Left ventricle myocardium inferior (tissue), 1 donor: ENCODE results near the gene TRIP10. TPM values are rescaled to one million over a fixed set of nuclear protein-coding genes. Genes with fewer than 3 reads are reported as not detected.
A peak's percentile ranks its signal among the peaks of the same experiment; 100 is the strongest.

ENCODE experiments used
- DNase-seq: peaks from one replicate; pipeline ENCODE4 v3.0.0-alpha.2; 2020
- H3K27ac ChIP-seq: fragments of 200-600 bp; replicated peaks from 2 replicates; pipeline ENCODE4 v1.8.0; 2021
- H3K27me3 ChIP-seq: fragments of 200-600 bp; 2 replicates; pipeline ENCODE4 v1.8.0; 2021; ENCODE audit warnings: low read depth
- H3K36me3 ChIP-seq: fragments of 200-600 bp; 2 replicates; pipeline ENCODE4 v1.8.0; 2021
- H3K4me1 ChIP-seq: fragments of 200-600 bp; 2 replicates; pipeline ENCODE4 v1.8.0; 2021
- H3K4me3 ChIP-seq: fragments of 200-600 bp; 2 replicates; pipeline ENCODE4 v1.8.0; 2021; ENCODE audit warnings: mild to moderate bottlenecking, moderate library complexity
- H3K9me3 ChIP-seq: fragments of 200-600 bp; replicated peaks from 2 replicates; pipeline ENCODE4 v1.8.0; 2021
- CTCF ChIP-seq: fragments of 200-600 bp; IDR thresholded peaks from 2 replicates; pipeline ENCODE4 v1.8.0; 2021; ENCODE audit warnings: antibody characterized with exemption, mild to moderate bottlenecking, borderline replicate concordance
- intact Hi-C: fragments of 100-400 bp; cut with micrococcal nuclease; formaldehyde crosslinking; loops from one replicate; pipeline ENCODE4 v1.11.0; 2022
- long read RNA-seq: library from polyadenylated mRNA; unstranded; transcript quantifications from one replicate; pipeline ENCODE4 v2.0.0, GENCODE V29; 2021
- total RNA-seq: library from RNA; stranded (reverse); fragmentation: NEBNext Ultra II Directional; extraction: Animal tissue kit (Norgen Biotek cat#: 25700); gene quantifications from one replicate; pipeline ENCODE4 v1.2.1, GENCODE V29; 2021
- donor health status: DM: no; HTN: yes; CAD: no; lungs with severe emphysema.

TRIP10 gene
- total RNA-seq: 133 TPM
- long read RNA-seq, transcript TRIP10-201 (15 exons, 2,153 nt): major isoform, 167 of 273 reads
- long read RNA-seq, transcript TRIP10-202 (14 exons, 2,035 nt): minor isoform, 47 of 273 reads
- long read RNA-seq, partial matches to known transcripts: 22 of 273 reads
- long read RNA-seq, other reads (novel, unspliced or antisense): 37 of 273 reads

- intact Hi-C loops: no loop called here
- Histone ChIP-seq H3K36me3 (peaks cover 23% of the 10 kb centered on the region), H3K4me1 (peaks cover 88% of the 10 kb centered on the region), H3K27me3 (no peaks in the 10 kb centered on the region), H3K9me3 (no peaks in the 10 kb centered on the region), H3K4me3 (peak within 1 kb of the TSS; percentile 93), H3K27ac (peak within 1 kb of the TSS; percentile 97)
- TF ChIP-seq CTCF: no peak
- peak; percentile 89 for DNase-seq
These were observed at the start of gene TRIP10 for GRCh38 chr19:6739390-6739882. TRIP10 (plus strand) TSS chr19:6739680; CDS start chr19:6739762, 82 bp downstream.

GRCh38 chr19:6690160-6690885 is 49.2 kb upstream of the TRIP10 start:
- peaks cover 9% of the 10 kb centered on the region for H3K36me3 ChIP-seq
- H3K4me1 ChIP-seq: no peaks in the 10 kb centered on the region
- peaks cover 27% of the 10 kb centered on the region for H3K27me3 ChIP-seq
- no peak for DNase-seq
- intact Hi-C loops: no loop called here
- H3K27ac ChIP-seq: no peak overlapping the region
- no peak overlapping the region for H3K4me3 ChIP-seq
- H3K9me3 ChIP-seq: no peaks in the 10 kb centered on the region
- TF ChIP-seq CTCF: no peak

- intact Hi-C loops: no loop called here
- Histone ChIP-seq H3K4me1 (no peaks in the 10 kb centered on the region), H3K27me3 (peaks cover 27% of the 10 kb centered on the region), H3K36me3 (peaks cover 9% of the 10 kb centered on the region), H3K27ac (no peak overlapping the region), H3K9me3 (no peaks in the 10 kb centered on the region), H3K4me3 (no peak overlapping the region)
- TF ChIP-seq CTCF: no peak
- no peak for DNase-seq
These were observed 48.1 kb upstream of the TRIP10 start for GRCh38 chr19:6691342-6691741.

- intact Hi-C loops: no loop called here
- Histone ChIP-seq H3K27ac (no peak overlapping the region), H3K36me3 (peaks cover 9% of the 10 kb centered on the region), H3K4me3 (no peak overlapping the region), H3K4me1 (no peaks in the 10 kb centered on the region), H3K9me3 (no peaks in the 10 kb centered on the region), H3K27me3 (peaks cover 27% of the 10 kb centered on the region)
- TF ChIP-seq CTCF: no peak
- no peak for DNase-seq
These were observed 47.5 kb upstream of the TRIP10 start for GRCh38 chr19:6692027-6692426.

- no peak overlapping the region for H3K27ac ChIP-seq
- intact Hi-C loops: no loop called here
- no peak for DNase-seq
- H3K36me3 ChIP-seq: peaks cover 9% of the 10 kb centered on the region
- H3K9me3 ChIP-seq: no peaks in the 10 kb centered on the region
- peaks cover 27% of the 10 kb centered on the region for H3K27me3 ChIP-seq
- H3K4me3 ChIP-seq: no peak overlapping the region
- no peaks in the 10 kb centered on the region for H3K4me1 ChIP-seq
- no peak for TF ChIP-seq CTCF
These were observed 46.4 kb upstream of the TRIP10 start for GRCh38 chr19:6693056-6693471.
